Posterior vena cava (tissue), 2 donors: Measurements from ENCODE around the gene CAMK2G. TPM values are rescaled to one million over a fixed set of nuclear protein-coding genes. Genes with fewer than 3 reads are reported as not detected.

Experiments used
- DNase-seq: peaks from one replicate; pipeline ENCODE4 v3.0.0-alpha.2; 2020; ENCODE audit warnings: low spot score
- intact Hi-C, 2 donors: fragments of 100-400 bp; cut with DNase I; formaldehyde crosslinking; loops; one replicate each; pipeline versions ENCODE4 v1.14.1 to v1.14.2; 2022 to 2023
- total RNA-seq, 2 donors: library from RNA; stranded (reverse); fragmentation: NEBNext Ultra II Directional; extraction: Animal tissue kit (Norgen Biotek cat#: 25700); gene quantifications; one replicate each; pipeline ENCODE4 v1.2.1, GENCODE V29; 2021
- donor health status: DM: yes; HTN: yes; CAD: no.
- donor health status: DM: yes; HTN: yes; CAD: no.

Gene CAMK2G
- total RNA-seq, 2 donors from 2014 or later = 70.1 to 78.8 TPM

DNA sequence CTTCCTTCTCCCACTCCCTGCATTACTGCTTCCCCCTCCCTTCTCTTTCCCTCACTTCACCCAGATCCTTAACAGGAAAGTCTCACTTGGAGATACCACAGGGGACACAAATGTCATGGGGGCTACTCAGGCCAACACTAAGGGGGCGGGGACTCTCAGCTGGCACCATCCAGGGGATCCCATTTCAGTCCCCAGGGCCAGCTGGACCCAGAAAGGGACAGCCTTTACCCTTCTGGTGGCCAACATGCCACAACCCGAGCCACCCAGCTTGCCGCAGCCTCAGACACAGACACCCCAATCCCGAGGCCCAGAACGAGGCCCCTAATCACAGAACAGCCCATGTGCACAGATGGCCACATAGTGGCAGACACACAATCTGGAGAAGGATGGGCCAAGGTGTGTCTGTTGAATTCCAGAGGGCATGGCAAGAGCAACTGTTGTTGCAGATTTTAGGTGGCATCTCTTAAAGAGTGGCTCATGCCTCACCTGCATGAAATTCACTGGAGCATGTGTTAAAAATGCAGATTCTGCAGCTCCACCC is 5.6 kb downstream of the CAMK2G start:
- intact Hi-C loops = no loop called here
- DNase-seq = no peak

DNA sequence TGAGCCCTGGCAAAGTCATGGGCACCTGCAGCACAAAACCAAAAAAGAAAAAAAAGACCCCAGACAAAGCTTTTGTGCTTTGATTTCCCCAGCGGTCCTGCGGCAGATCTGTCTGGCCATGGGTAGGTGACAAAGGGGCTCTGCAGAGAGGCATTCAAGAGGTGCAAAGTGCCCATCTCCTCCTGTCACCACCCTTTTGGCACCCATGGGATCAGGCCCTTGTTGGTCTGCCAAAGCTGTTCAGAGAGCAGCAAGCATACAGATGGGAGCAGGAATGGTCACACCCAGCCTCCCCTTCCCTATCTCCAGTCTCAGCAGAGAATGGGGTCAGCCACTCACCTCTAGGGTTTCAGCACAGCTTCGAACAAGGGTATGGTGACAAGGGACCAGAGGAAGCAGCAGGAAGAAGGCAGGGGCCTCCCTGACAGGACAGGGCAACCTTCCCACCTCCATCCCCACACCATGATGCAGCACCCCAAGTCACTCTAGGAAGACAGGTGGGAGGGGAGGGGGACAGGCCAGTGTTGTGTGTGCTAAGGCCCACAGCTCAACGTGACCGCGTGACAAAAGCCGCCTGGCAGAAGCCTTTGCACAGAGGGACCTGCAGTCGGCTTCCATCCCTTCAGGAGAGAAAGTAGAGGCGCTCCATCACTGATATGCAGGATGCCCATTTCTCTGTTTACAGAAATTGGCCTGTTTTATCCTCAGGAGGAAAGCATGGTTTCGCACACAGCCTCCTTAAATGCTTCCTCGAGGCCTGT is 6.3 kb downstream of the CAMK2G start:
- intact Hi-C loops = no loop called here
- no peak for DNase-seq

DNA sequence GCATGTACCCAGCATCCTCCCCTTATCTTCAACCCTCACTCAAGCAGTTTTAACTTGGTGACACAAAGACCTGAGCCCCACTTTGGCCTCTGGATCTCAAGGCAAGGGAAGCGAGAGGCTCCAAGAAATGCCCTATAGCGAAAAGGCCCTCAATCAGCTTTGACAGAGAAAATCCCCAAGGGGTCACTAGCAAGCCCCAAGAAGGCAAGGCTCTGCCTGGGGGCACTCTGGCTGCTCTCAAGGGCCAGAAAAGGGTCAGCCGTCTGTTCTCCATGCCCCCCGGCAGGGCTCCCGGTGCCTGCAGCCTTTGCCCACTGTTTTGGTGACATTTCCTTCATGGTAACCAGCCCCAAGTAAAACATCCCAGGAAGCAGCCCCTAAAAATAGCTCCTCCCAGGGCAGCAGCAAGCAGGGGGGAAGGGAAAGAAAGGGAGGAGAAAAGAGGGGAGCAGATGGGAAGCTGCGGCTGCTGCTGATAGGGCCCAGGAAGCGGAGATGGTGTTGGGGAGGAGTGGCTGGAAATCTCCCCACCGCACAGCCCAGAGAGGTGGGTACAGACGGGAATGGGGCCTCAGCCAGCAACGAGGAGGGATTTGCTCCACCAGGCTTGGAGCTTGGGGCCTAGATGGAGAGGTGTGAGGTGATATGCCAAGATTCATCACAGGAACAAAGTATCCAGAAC is 7.1 kb downstream of the CAMK2G start:
- intact Hi-C loops = no loop called here
- no peak for DNase-seq

GRCh38 chr10:73866621-73867020 is 7.7 kb downstream of the CAMK2G start:
- intact Hi-C loops = no loop called here
- no peak for DNase-seq

GRCh38 chr10:73865459-73866442 is 8.6 kb downstream of the CAMK2G start:
- DNase-seq = no peak
- intact Hi-C loops = no loop called here

- DNase-seq = no peak
These were observed 9.3 kb downstream of the CAMK2G start for GRCh38 chr10:73865107-73865458.

DNA sequence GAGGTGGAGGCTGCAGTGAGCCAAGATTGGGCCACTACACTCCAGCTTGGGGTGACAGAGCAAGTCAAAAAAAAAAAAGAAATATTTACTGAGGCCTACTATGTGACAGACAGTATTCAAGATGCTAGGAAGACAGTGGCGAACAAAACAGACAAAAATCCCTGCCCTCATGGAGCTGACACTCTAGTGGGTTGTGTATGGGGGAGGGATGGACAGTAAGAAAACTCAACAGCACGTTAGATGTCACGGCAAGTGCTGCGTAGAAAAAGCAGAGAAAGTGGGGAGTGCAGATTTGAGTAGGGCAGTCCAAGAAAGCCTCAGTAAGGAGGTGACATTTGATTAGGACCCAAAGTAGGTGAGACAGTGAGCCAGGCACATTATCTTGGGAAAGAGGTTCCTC is 10.1 kb downstream of the CAMK2G start:
- intact Hi-C loops = no loop called here
- no peak for DNase-seq

More at GRCh38 chr10:73865107-73865458, 9.3 kb downstream of the CAMK2G start:
- intact Hi-C loops = no loop called here

GRCh38 chr10:73863039-73863817 is 11.1 kb downstream of the CAMK2G start:
- intact Hi-C loops = no loop called here
- DNase-seq = no peak

DNA sequence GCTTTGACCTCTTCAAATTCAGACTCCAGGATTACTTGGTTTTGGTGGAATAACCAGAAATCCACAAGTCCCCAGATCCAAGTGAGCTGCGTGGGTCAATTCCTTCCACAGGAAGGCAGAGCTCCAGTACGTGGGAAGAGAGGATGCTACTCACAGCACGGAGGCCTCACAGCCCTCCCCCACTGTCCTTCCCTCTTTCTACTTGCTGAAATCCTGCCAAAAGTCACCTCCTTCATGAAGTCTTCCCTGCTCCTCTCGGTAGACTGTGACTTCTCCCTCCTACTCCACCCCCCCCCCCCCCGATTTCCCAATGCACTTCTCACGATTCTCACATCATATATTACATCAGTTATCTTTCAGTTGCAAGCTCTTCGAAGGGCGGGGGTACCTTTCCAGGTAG is 12.3 kb downstream of the CAMK2G start:
- intact Hi-C loops = no loop called here
- no peak for DNase-seq

DNA sequence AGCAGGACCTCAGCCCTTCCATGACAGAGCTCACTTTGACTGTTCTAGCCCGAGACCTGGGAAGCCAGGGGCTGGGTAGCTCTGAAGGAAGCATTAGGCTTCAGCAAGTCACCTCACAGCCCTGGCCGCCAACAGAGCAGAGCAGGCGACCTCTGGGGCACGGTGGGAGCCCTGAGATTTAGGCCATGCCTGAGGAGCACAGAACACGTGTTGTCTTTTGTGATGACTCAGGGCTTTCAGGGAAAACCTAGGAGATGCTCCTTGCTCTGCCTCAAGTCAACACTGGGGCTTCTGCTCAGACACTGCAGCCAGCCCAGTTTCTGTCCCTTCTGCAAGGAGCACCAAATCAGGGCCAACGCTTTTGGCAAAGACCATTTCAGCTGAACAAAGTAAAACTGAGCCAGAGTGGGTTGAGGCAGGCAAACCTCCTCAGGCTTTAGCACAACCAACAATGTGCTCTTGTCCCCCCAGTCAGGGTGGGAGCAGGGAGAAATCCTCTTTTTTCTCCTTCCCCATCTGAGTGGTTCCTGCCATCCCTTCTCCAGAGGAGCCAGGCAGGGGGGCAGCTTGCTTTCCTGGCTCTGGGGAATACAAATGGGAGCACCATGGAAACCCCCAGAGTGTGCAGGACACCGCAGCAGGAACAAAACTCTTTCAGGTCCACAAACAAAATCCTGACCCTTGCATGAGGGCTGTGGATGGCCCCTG is 14.4 kb downstream of the CAMK2G start:
- DNase-seq = no peak
- intact Hi-C loops = no loop called here

DNA sequence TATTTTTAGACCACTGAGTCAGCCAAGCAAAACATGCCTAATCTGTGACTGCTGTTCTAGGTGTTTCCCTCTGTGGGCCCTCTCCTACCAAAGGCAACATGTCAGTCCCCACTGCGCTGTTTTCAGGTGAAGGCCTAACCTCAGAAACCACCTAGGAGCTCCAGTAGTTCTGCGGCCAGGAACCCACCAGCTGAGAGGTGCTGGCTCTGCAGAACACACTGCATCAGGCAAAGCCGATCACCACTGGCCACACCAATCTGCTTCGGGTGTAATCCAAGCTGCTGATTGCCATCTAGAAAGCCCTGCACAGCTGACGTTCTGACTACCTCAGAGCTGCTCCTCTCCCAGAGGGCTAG is 14.9 kb downstream of the CAMK2G start:
- DNase-seq = no peak
- intact Hi-C loops = no loop called here

DNA sequence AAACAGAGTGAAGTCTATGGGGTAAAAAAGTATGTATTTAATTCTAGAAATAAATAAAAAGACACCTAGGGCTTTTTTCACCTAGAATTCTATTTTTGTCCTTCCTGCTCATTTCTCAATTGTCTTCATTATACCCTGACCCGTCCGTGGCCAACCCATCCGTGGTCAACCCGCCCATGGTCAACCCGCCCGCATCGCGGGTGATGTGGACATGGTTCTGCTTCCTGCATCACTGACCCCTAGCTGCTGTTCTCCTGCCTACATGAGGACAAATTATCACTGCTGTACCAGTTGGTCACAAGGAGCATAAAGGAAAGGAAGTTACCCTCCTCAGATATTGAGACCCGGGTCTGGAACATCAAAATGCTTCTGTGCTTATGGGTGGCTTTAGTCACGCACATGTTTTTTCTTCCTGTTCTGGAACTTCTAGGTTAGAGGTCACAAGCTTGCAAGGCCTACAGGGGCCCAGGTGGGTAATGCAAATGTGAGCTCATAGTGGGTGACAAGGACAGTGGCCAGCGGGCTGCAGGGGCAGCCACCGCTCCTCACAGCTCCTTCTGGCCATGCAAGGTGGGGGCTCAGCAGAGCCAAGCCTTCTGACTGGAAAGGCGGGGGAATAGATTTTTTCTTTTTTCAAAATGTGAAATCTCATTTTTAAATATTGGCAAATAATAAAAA is 15.5 kb downstream of the CAMK2G start:
- intact Hi-C loops = no loop called here
- no peak for DNase-seq

- DNase-seq = no peak
- intact Hi-C loops = no loop called here
These were observed 16.2 kb downstream of the CAMK2G start for GRCh38 chr10:73858013-73858708.

DNA sequence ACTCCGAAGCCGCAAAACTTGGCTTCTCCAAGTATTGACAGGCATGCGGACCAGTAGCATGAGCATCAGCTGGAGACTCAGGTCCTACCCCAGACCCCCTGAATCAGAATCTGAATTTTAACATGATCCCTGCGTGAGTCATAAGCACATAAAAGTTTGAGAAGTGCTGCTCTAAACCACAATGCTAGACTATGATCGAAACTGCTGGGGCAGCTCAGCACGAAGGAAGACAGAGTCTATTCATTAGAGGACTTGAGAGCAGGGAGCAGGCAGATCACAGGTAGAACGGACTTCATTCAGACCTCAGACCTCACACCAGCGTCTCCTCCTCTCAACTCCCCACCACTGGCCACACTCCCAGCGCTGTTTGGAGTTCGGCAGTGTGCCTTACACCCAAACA is 16.9 kb downstream of the CAMK2G start:
- intact Hi-C loops = no loop called here
- DNase-seq = no peak

- intact Hi-C loops = no loop called here
- DNase-seq = no peak
These were observed 18.1 kb downstream of the CAMK2G start for GRCh38 chr10:73856261-73856660.

DNA sequence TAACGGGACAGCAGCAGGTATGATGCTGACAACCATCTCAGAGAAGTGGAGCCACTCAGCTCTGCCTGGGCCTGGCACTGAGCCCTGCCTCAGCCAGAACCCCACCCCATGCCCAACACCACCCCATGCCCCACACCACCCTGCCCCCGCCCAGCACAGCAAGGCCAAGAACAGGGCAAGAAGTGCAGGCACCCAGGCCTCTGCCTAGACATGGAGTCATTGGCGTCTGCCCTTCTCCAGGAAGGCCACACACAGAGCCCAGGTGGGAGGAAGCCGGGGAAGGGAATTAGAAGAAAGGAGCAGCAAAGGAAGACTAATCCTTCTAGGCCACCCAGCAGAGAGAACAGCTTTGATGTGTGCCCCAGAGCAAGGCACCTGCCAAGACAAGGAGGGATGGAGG is 18.9 kb downstream of the CAMK2G start:
- DNase-seq = no peak
- intact Hi-C loops = no loop called here

DNA sequence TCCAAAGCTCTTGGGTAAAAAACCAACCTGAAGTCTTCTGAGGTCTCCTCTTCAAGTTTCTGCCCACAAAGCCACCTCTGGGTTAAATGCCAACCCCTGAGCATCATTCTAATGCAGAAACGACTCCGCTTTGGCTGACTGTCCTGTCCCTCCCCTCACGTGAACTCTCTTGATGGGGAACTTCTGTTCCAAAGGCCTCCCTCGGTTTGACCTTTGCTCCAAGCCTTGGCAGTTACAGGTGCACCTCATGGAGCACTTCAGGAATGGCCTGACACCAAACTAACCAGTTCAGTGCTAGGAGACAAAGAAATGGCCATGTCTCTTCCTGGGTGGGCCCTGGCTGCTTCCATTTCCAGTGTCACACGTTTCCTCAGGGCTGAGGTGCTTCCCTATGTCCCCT is 20.0 kb downstream of the CAMK2G start:
- intact Hi-C loops = no loop called here
- DNase-seq = no peak
